Chondrocyte (in vitro differentiated cells): Measurements from ENCODE around the gene COIL. TPM values are rescaled to one million over a fixed set of nuclear protein-coding genes. Genes with fewer than 3 reads are reported as not detected.

Source experiments
- DNase-seq: peaks from one replicate; pipeline ENCODE4 v3.0.0; 2021; ENCODE audit warnings: mixed read lengths, low spot score
- H3K27ac Mint-ChIP-seq: one replicate; pipeline ENCODE4 v1.8.0; 2021; ENCODE audit warnings: mild to moderate bottlenecking, moderate library complexity, mixed read lengths; ENCODE audit not compliant: unreplicated experiment
- H3K27me3 Mint-ChIP-seq: 2 replicates; pipeline ENCODE4 v1.8.0; 2021; ENCODE audit warnings: low read depth, mixed read lengths
- H3K36me3 Mint-ChIP-seq: 2 replicates; pipeline ENCODE4 v1.8.0; 2021; ENCODE audit warnings: low read depth, mixed read lengths
- H3K4me1 Mint-ChIP-seq: 2 replicates; pipeline ENCODE4 v1.8.0; 2021; ENCODE audit warnings: low read depth, mild to moderate bottlenecking, mixed read lengths
- H3K4me3 Mint-ChIP-seq: one replicate; pipeline ENCODE4 v1.8.0; 2021; ENCODE audit warnings: mild to moderate bottlenecking, moderate library complexity, mixed read lengths; ENCODE audit not compliant: unreplicated experiment
- H3K9me3 Mint-ChIP-seq: 2 replicates; pipeline ENCODE4 v1.8.0; 2021; ENCODE audit warnings: low read depth, mixed read lengths
- CTCF ChIP-seq: fragments of 200-600 bp; sonication (generic); IDR thresholded peaks from 2 replicates; pipeline ENCODE4 v1.5.0; 2021; ENCODE audit warnings: antibody characterized with exemption, mild to moderate bottlenecking, moderate library complexity
- long read RNA-seq: library from polyadenylated mRNA; stranded (forward); transcript quantifications from one replicate; pipeline ENCODE4 v2.0.0, GENCODE V29; 2021
- total RNA-seq: library from RNA; stranded (reverse); gene quantifications from 3 replicates; pipeline ENCODE4 v1.2.1, GENCODE V29; 2021

The COIL gene, protein sequence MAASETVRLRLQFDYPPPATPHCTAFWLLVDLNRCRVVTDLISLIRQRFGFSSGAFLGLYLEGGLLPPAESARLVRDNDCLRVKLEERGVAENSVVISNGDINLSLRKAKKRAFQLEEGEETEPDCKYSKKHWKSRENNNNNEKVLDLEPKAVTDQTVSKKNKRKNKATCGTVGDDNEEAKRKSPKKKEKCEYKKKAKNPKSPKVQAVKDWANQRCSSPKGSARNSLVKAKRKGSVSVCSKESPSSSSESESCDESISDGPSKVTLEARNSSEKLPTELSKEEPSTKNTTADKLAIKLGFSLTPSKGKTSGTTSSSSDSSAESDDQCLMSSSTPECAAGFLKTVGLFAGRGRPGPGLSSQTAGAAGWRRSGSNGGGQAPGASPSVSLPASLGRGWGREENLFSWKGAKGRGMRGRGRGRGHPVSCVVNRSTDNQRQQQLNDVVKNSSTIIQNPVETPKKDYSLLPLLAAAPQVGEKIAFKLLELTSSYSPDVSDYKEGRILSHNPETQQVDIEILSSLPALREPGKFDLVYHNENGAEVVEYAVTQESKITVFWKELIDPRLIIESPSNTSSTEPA
- 11.2 to 13.4 TPM (median 12.2 TPM) in 3 replicates for total RNA-seq
- long read RNA-seq, transcript COIL-201 (7 exons, 2,650 nt), result major isoform, 69 of 72 reads
- long read RNA-seq, partial matches to known transcripts, result 0 of 72 reads
- long read RNA-seq, other reads (novel, unspliced or antisense), result 3 of 72 reads

DNA sequence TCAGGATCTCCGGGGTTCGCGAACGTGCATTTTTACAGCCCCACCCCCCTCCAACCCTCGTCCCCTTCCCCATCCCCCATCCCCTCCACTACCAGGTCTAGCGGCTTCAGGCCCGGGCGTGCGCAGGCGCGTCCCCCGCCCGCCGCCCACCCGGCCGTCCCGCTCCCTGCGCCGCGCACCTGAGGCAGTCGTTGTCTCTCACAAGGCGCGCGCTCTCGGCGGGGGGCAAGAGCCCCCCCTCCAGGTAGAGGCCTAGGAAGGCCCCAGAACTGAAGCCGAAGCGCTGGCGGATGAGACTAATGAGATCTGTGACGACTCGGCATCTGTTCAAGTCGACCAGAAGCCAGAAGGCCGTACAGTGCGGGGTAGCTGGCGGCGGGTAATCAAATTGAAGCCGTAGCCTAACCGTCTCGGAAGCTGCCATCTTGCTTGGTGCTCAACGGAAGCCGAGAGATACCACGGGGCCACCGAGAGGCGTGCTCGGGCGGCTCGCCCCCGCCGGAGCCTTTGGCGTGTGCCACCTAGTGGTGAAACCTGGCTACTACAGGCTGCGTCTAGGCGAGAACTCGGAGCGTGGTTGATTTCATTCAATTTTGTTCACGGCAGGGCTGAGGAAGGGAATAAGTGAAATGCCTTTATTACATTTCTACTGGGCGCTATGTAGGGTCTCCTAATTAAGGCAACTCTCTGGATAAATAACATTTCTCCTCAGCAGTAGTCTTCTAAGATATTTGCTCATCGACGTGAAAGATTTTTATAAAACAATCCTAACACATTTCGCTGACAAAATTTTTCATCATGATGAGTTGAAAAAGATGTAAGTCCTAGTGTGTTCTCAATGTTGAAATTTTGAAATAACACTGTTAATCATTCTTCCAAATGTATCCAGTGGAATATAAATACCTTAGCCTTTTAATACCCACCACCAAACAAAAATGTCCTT lies at the start of gene COIL:
COIL (minus strand) TSS at position 455 of the 943 bp plus-strand sequence; CDS start at position 424, 31 bp downstream.
- peak; percentile 94 for TF ChIP-seq CTCF
- Mint-ChIP-seq H3K27ac (peak within 1 kb of the TSS; percentile 85), H3K4me1 (peaks cover 18% of the 10 kb centered on the region), H3K4me3 (peak within 1 kb of the TSS; percentile 75), H3K9me3 (no peaks in the 10 kb centered on the region), H3K27me3 (no peaks in the 10 kb centered on the region), H3K36me3 (no peaks in the 10 kb centered on the region)
- peak; percentile 94 for DNase-seq

- Mint-ChIP-seq H3K36me3 (no peaks in the 10 kb centered on the region), H3K27ac (no peak overlapping the region), H3K27me3 (peaks cover 11% of the 10 kb centered on the region), H3K9me3 (peaks cover 4% of the 10 kb centered on the region), H3K4me1 (peaks cover 2% of the 10 kb centered on the region), H3K4me3 (no peak overlapping the region)
- TF ChIP-seq CTCF, result no peak
- DNase-seq, result no peak
These were observed 49.6 kb upstream of the COIL start for GRCh38 chr17:57010487-57010886.

GRCh38 chr17:57009737-57010445 lies 49.0 kb upstream of the COIL start:
- H3K4me1 Mint-ChIP-seq, result peaks cover 2% of the 10 kb centered on the region
- H3K4me3 Mint-ChIP-seq, result no peak overlapping the region
- peak; percentile 78 for TF ChIP-seq CTCF
- no peak for DNase-seq
- H3K9me3 Mint-ChIP-seq, result peaks cover 4% of the 10 kb centered on the region
- H3K27me3 Mint-ChIP-seq, result peaks cover 11% of the 10 kb centered on the region
- no peak overlapping the region for H3K27ac Mint-ChIP-seq
- H3K36me3 Mint-ChIP-seq, result no peaks in the 10 kb centered on the region

GRCh38 chr17:57008958-57009357 lies 48.1 kb upstream of the COIL start:
- DNase-seq, result no peak
- peaks cover 4% of the 10 kb centered on the region for H3K9me3 Mint-ChIP-seq
- TF ChIP-seq CTCF, result no peak

More at GRCh38 chr17:57008958-57009357, 48.1 kb upstream of the COIL start:
- H3K4me1 Mint-ChIP-seq, result peaks cover 2% of the 10 kb centered on the region
- peaks cover 11% of the 10 kb centered on the region for H3K27me3 Mint-ChIP-seq
- no peak overlapping the region for H3K4me3 Mint-ChIP-seq
- H3K27ac Mint-ChIP-seq, result no peak overlapping the region
- no peaks in the 10 kb centered on the region for H3K36me3 Mint-ChIP-seq
